Measurements from ENCODE around the gene IL36RN.

The IL36RN gene

DNA sequence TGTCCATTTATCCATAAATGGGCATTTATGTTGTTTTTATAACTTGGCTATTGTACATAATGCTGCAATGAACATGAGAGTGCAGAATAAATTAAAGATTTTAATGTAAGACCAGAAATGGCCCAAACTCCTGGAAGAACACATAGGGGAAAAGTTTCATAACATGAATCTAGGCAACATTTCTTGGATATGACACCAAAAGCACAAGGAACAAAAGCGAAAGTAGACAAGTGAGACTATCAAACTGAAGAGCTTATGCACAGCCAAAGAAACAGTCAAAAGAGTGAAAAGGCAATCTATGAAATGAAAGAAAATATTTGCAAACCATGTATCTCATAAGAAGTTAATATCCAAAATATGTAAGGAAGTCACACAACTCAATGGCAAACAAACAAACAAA lies 47.9 kb upstream of the IL36RN start:
- Histone ChIP-seq H4K20me1 (ENCODE audit: insufficient read depth, low read length) (no peaks in the 10 kb centered on the region), H3K4me2 (ENCODE audit: low read depth, low read length) (no peak overlapping the region)
- no peak for DNase-seq

DNA sequence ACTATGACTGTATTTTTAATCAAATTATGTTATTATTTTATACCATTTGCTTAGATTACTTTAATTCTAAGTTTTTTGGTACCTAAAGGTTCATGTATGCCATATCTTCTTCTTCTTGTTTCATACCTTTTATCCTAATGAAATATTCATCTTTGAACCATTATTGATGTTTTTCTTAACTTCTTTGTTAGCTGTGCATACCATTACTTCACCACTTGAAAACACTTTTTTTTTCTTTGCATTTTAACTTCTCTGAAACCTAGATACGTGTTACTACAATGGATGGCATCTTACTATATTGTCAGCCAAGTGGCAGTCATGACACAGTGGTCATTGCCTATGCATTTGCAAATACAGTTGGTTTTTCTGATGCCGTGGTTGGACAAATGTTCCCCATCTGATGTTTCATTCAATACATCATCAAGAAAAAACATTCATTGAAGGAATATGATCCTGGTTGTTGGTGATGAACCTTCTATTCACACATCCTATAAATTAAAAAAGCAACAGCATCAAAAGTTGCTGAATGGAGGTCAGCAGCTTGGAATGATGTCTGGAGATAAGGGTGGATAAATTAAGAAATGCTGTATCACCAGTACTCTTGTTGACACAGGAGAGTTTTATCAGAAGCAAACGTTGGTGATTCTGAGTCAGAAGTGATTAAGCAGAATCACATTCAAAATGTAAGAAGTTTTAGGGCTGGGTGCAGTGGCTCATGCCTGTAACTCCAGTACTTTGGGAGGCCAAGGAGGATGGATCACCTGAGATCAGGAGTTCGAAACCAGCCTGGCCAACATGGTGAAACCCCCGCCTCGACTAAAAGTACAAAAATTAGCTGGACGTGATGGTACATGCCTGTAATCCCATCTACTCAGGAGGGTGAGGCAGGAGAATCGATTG lies 46.3 kb upstream of the IL36RN start:
- TF ChIP-seq EZH2phosphoT487 (IDR thresholded peaks at IDR 0.05; ENCODE audit: low read length) (no peak), EZH2 (optimal IDR thresholded peaks at IDR 0.05; ENCODE audit: low read depth, low read length) (no peak)
- TF ChIP-seq, protein P1, sequence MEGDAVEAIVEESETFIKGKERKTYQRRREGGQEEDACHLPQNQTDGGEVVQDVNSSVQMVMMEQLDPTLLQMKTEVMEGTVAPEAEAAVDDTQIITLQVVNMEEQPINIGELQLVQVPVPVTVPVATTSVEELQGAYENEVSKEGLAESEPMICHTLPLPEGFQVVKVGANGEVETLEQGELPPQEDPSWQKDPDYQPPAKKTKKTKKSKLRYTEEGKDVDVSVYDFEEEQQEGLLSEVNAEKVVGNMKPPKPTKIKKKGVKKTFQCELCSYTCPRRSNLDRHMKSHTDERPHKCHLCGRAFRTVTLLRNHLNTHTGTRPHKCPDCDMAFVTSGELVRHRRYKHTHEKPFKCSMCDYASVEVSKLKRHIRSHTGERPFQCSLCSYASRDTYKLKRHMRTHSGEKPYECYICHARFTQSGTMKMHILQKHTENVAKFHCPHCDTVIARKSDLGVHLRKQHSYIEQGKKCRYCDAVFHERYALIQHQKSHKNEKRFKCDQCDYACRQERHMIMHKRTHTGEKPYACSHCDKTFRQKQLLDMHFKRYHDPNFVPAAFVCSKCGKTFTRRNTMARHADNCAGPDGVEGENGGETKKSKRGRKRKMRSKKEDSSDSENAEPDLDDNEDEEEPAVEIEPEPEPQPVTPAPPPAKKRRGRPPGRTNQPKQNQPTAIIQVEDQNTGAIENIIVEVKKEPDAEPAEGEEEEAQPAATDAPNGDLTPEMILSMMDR (IDR thresholded peaks at IDR 0.05; ENCODE audit: low read length), result no peak
- no peak overlapping the region for H3K4me2 ChIP-seq (ENCODE audit: low read depth, low read length)
- no peak overlapping the region for H2AFZ ChIP-seq (ENCODE audit: low read length)
- no peaks in the 10 kb centered on the region for H3K9me3 ChIP-seq (replicated peaks; ENCODE audit: insufficient read depth, low read length)
- H3K27ac ChIP-seq (ENCODE audit: low read length), result no peak overlapping the region
- no peaks in the 10 kb centered on the region for H4K20me1 ChIP-seq (ENCODE audit: insufficient read depth, low read length)
- no peak overlapping the region for H3K9ac ChIP-seq (ENCODE audit: low read length)
- no peak overlapping the region for H3K4me3 ChIP-seq (ENCODE audit: low read length)
- no peaks in the 10 kb centered on the region for H3K27me3 ChIP-seq (replicated peaks; ENCODE audit: insufficient read depth, low read length)
- H3K4me1 ChIP-seq (ENCODE audit: low read length), result peaks cover 21% of the 10 kb centered on the region
- no peaks in the 10 kb centered on the region for H3K79me2 ChIP-seq (ENCODE audit: low read length)
- no peaks in the 10 kb centered on the region for H3K36me3 ChIP-seq (replicated peaks; ENCODE audit: insufficient read depth, low read length)
- 0 out of 2 replicates have a peak, but pooled peaks cover 3% of the 10 kb centered on the region for H3K9me2 ChIP-seq (replicated peaks; ENCODE audit: insufficient read depth, low read length)
- peaks cover 10% of the 10 kb centered on the region; the same call in 1 of the 2 replicates for H3F3A ChIP-seq (ENCODE audit: insufficient read depth, low read length)
- no peak for DNase-seq

More for the DNA sequence above, 47.9 kb upstream of the IL36RN start:
- no peaks in the 10 kb centered on the region for H3K9me3 ChIP-seq (replicated peaks; ENCODE audit: insufficient read depth, low read length)
- no peak overlapping the region for H2AFZ ChIP-seq (ENCODE audit: low read length)
- no peaks in the 10 kb centered on the region for H3K9me2 ChIP-seq (replicated peaks; ENCODE audit: insufficient read depth, low read length)
- H3K27me3 ChIP-seq (replicated peaks; ENCODE audit: insufficient read depth, low read length), result no peaks in the 10 kb centered on the region
- TF ChIP-seq, protein P1 (IDR thresholded peaks at IDR 0.05; ENCODE audit: low read length), result no peak
- no peak for TF ChIP-seq EZH2 (optimal IDR thresholded peaks at IDR 0.05; ENCODE audit: low read depth, low read length)
- no peak for TF ChIP-seq EZH2phosphoT487 (IDR thresholded peaks at IDR 0.05; ENCODE audit: low read length)
- H3K4me3 ChIP-seq (ENCODE audit: low read length), result no peak overlapping the region
- H3K79me2 ChIP-seq (ENCODE audit: low read length), result no peaks in the 10 kb centered on the region
- peaks cover 21% of the 10 kb centered on the region for H3K4me1 ChIP-seq (ENCODE audit: low read length)
- H3K9ac ChIP-seq (ENCODE audit: low read length), result no peak overlapping the region
- H3F3A ChIP-seq (ENCODE audit: insufficient read depth, low read length), result peaks cover 10% of the 10 kb centered on the region; the same call in 1 of the 2 replicates
- H3K27ac ChIP-seq (ENCODE audit: low read length), result no peak overlapping the region
- H3K36me3 ChIP-seq (replicated peaks; ENCODE audit: insufficient read depth, low read length), result no peaks in the 10 kb centered on the region

DNA sequence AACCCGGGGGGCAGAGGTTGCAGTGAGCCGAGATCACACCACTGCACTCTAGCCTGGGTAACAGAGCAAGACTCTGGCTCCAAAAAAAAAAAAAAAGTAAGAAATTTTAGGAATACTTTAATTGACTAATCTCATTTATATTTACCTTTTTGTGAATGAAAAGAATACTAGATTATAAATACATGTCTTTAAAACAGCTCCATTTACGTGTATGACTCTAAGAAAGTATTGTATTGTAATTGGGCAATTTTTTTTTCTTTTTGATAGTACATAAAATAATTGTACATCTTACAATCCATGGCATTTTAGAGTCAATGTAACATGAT lies 45.7 kb upstream of the IL36RN start:
- no peak for DNase-seq
- TF ChIP-seq EZH2 (optimal IDR thresholded peaks at IDR 0.05; ENCODE audit: low read depth, low read length) (no peak), EZH2phosphoT487 (IDR thresholded peaks at IDR 0.05; ENCODE audit: low read length) (no peak)
- TF ChIP-seq, protein P1 (IDR thresholded peaks at IDR 0.05; ENCODE audit: low read length), result no peak
- H3K9me2 ChIP-seq (replicated peaks; ENCODE audit: insufficient read depth, low read length), result 0 out of 2 replicates have a peak, but pooled peaks cover 3% of the 10 kb centered on the region
- H3K4me1 ChIP-seq (ENCODE audit: low read length), result peaks cover 21% of the 10 kb centered on the region
- H3K27ac ChIP-seq (ENCODE audit: low read length), result no peak overlapping the region
- no peaks in the 10 kb centered on the region for H3K27me3 ChIP-seq (replicated peaks; ENCODE audit: insufficient read depth, low read length)
- H4K20me1 ChIP-seq (ENCODE audit: insufficient read depth, low read length), result no peaks in the 10 kb centered on the region
- H3K9me3 ChIP-seq (replicated peaks; ENCODE audit: insufficient read depth, low read length), result no peaks in the 10 kb centered on the region
- H3K9ac ChIP-seq (ENCODE audit: low read length), result no peak overlapping the region
- no peaks in the 10 kb centered on the region for H3K36me3 ChIP-seq (replicated peaks; ENCODE audit: insufficient read depth, low read length)
- no peak overlapping the region for H3K4me2 ChIP-seq (ENCODE audit: low read depth, low read length)
- peaks cover 10% of the 10 kb centered on the region; the same call in 1 of the 2 replicates for H3F3A ChIP-seq (ENCODE audit: insufficient read depth, low read length)
- no peak overlapping the region for H3K4me3 ChIP-seq (ENCODE audit: low read length)
- H3K79me2 ChIP-seq (ENCODE audit: low read length), result no peaks in the 10 kb centered on the region
- H2AFZ ChIP-seq (ENCODE audit: low read length), result no peak overlapping the region

Data from MM.1S (cell line).